Endothelial cell of umbilical vein (primary cell): Measurements from ENCODE around the gene KRT8.

Experiments used
- EZH2 ChIP-seq: IDR thresholded peaks from 2 replicates; pipeline ENCODE4 v1.6.1; 2012; ENCODE audit warnings: borderline replicate concordance, low read depth, mild to moderate bottlenecking, moderate library complexity, low read length, inconsistent platforms; ENCODE audit not compliant: severe bottlenecking
- GATA2 ChIP-seq: IDR thresholded peaks from 2 replicates; pipeline ENCODE4 v1.7.0; 2011; ENCODE audit warnings: low read depth, mild to moderate bottlenecking, moderate library complexity, mixed read lengths, low read length; ENCODE audit not compliant: insufficient read length, insufficient read depth
- JUN ChIP-seq: IDR thresholded peaks from 2 replicates; pipeline ENCODE4 v1.6.1; 2011; ENCODE audit warnings: borderline replicate concordance, low read depth; ENCODE audit not compliant: insufficient read length, insufficient read depth
- POLR2A ChIP-seq: IDR thresholded peaks from 2 replicates; pipeline ENCODE4 v1.6.1; 2012; ENCODE audit warnings: low read depth, mild to moderate bottlenecking, control low read depth, low read length
- POLR2AphosphoS5 ChIP-seq: IDR thresholded peaks from 2 replicates; pipeline ENCODE4 v1.6.1; 2012; ENCODE audit warnings: low read depth, mild to moderate bottlenecking, control low read depth, low read length, moderate library complexity; ENCODE audit not compliant: insufficient read depth
- TF ChIP-seq, protein P1 (sequence below), 2 donors: IDR thresholded peaks; 1 replicate in 1 of 2; 2 replicates in 1 of 2; pipeline ENCODE4 v1.5.1; 2011; ENCODE audit warnings: low read length in 2 of 2, mild to moderate bottlenecking in 2 of 2, moderate library complexity in 2 of 2, control low read depth in 1 of 2, inconsistent platforms in 1 of 2, low read depth in 1 of 2; ENCODE audit not compliant: insufficient read depth in 1 of 2; ENCODE audit errors: extremely low read depth in 1 of 2
- TF ChIP-seq, protein P2 (sequence below): IDR thresholded peaks from 2 replicates; pipeline ENCODE4 v1.6.1; 2011; ENCODE audit not compliant: insufficient read depth, insufficient read length

DNA sequence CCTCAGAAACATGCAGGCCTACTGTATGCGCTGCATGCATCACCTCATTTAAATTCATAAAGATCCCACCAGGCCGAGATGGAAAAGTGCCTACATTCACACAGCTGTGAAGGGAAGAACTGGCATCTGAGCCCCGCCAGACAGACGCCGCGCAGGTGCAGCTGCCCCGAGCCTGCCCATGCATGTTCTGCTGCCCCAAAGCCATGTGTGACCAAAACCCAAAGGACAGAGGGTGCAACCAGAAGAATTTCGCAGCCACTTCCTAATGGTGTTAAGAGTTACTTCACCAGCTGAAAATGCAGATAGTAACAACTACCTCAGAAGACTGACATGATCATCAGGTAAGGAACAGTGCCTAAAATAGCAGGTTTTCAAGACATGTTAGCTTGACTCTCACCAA is 13.5 kb upstream of the KRT8 start:
- no peak for TF ChIP-seq POLR2AphosphoS5
- TF ChIP-seq, protein P1, sequence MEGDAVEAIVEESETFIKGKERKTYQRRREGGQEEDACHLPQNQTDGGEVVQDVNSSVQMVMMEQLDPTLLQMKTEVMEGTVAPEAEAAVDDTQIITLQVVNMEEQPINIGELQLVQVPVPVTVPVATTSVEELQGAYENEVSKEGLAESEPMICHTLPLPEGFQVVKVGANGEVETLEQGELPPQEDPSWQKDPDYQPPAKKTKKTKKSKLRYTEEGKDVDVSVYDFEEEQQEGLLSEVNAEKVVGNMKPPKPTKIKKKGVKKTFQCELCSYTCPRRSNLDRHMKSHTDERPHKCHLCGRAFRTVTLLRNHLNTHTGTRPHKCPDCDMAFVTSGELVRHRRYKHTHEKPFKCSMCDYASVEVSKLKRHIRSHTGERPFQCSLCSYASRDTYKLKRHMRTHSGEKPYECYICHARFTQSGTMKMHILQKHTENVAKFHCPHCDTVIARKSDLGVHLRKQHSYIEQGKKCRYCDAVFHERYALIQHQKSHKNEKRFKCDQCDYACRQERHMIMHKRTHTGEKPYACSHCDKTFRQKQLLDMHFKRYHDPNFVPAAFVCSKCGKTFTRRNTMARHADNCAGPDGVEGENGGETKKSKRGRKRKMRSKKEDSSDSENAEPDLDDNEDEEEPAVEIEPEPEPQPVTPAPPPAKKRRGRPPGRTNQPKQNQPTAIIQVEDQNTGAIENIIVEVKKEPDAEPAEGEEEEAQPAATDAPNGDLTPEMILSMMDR (IDR thresholded peaks at IDR 0.05; ENCODE audit: extremely low read depth in 1 of 2, insufficient read depth in 1 of 2, low read depth in 1 of 2, low read length in 2 of 2) = no peak
- TF ChIP-seq POLR2A = no peak
- no peak for TF ChIP-seq EZH2
- no peak for TF ChIP-seq JUN
- no peak for TF ChIP-seq GATA2
- TF ChIP-seq, protein P2, sequence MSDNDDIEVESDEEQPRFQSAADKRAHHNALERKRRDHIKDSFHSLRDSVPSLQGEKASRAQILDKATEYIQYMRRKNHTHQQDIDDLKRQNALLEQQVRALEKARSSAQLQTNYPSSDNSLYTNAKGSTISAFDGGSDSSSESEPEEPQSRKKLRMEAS = no peak
